Measurements from ENCODE around the gene CD79B.

- TF ChIP-seq, protein P1, sequence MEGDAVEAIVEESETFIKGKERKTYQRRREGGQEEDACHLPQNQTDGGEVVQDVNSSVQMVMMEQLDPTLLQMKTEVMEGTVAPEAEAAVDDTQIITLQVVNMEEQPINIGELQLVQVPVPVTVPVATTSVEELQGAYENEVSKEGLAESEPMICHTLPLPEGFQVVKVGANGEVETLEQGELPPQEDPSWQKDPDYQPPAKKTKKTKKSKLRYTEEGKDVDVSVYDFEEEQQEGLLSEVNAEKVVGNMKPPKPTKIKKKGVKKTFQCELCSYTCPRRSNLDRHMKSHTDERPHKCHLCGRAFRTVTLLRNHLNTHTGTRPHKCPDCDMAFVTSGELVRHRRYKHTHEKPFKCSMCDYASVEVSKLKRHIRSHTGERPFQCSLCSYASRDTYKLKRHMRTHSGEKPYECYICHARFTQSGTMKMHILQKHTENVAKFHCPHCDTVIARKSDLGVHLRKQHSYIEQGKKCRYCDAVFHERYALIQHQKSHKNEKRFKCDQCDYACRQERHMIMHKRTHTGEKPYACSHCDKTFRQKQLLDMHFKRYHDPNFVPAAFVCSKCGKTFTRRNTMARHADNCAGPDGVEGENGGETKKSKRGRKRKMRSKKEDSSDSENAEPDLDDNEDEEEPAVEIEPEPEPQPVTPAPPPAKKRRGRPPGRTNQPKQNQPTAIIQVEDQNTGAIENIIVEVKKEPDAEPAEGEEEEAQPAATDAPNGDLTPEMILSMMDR (tag by site-specific recombination; IDR thresholded peaks at IDR 0.05): no peak
- TF ChIP-seq, protein P2, sequence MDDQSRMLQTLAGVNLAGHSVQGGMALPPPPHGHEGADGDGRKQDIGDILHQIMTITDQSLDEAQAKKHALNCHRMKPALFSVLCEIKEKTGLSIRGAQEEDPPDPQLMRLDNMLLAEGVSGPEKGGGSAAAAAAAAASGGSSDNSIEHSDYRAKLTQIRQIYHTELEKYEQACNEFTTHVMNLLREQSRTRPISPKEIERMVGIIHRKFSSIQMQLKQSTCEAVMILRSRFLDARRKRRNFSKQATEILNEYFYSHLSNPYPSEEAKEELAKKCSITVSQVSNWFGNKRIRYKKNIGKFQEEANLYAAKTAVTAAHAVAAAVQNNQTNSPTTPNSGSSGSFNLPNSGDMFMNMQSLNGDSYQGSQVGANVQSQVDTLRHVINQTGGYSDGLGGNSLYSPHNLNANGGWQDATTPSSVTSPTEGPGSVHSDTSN (CRISPR knock-in tag; IDR thresholded peaks at IDR 0.05): no peak
- TF ChIP-seq ZNF214 (tag by site-specific recombination; IDR thresholded peaks at IDR 0.05; ENCODE audit: borderline replicate concordance): no peak
These were observed 41.9 kb upstream of the CD79B start for GRCh38 chr17:63973930-63974593.
